Neural cell (in vitro differentiated cells): Measurements from ENCODE around the gene HS6ST1. TPM values are rescaled to one million over a fixed set of nuclear protein-coding genes. Genes with fewer than 3 reads are reported as not detected.

Experiments
- H2AFZ ChIP-seq: fragments of 200-600, 300-800 bp; sonication (generic), shearing (Covaris generic); 2 replicates; pipeline ENCODE4 v1.6.0; 2014; ENCODE audit warnings: low read depth, mild to moderate bottlenecking, antibody characterized with exemption, low read length, moderate library complexity
- H3F3A ChIP-seq: fragments of 200-600 bp; shearing (Covaris generic); 2 replicates; pipeline ENCODE4 v1.6.1; 2016; ENCODE audit warnings: mild to moderate bottlenecking, moderate library complexity, mixed read lengths, antibody characterized with exemption, low read length; ENCODE audit not compliant: insufficient read depth, poor library complexity, severe bottlenecking
- H3K27ac ChIP-seq: fragments of 200-600, 300-800 bp; sonication (generic), shearing (Covaris generic); 2 replicates; pipeline ENCODE4 v1.5.1; 2014; ENCODE audit warnings: mild to moderate bottlenecking, low read length, moderate library complexity
- H3K27me3 ChIP-seq: fragments of 300-800, 200-600 bp; sonication (generic), shearing (Covaris generic); 2 replicates; pipeline ENCODE4 v1.6.0; 2014; ENCODE audit warnings: mild to moderate bottlenecking, low read depth, low read length, moderate library complexity; ENCODE audit not compliant: insufficient read depth
- H3K36me3 ChIP-seq: fragments of 300-800, 200-600 bp; sonication (generic), shearing (Covaris generic); 2 replicates; pipeline ENCODE4 v1.5.1; 2014; ENCODE audit warnings: mild to moderate bottlenecking, antibody characterized with exemption, low read length, moderate library complexity; ENCODE audit not compliant: insufficient read depth
- H3K4me2 ChIP-seq: fragments of 300-800, 200-600 bp; sonication (generic), shearing (Covaris generic); 2 replicates; pipeline ENCODE4 v1.6.0; 2014; ENCODE audit warnings: mild to moderate bottlenecking, low read length
- H3K4me3 ChIP-seq: fragments of 300-800, 200-600 bp; sonication (generic), shearing (Covaris generic); 2 replicates; pipeline ENCODE4 v1.5.1; 2014; ENCODE audit warnings: mild to moderate bottlenecking, low read length, moderate library complexity
- H3K79me2 ChIP-seq: fragments of 200-600 bp; shearing (Covaris generic); replicated peaks from 2 replicates; pipeline ENCODE4 v1.6.0; 2014; ENCODE audit warnings: mild to moderate bottlenecking, low read length, moderate library complexity; ENCODE audit not compliant: insufficient read depth
- H3K9ac ChIP-seq: fragments of 300-800, 200-600 bp; sonication (generic), shearing (Covaris generic); 2 replicates; pipeline ENCODE4 v1.6.1; 2016; ENCODE audit warnings: mild to moderate bottlenecking, low read length, mixed read lengths
- H3K9me2 ChIP-seq: fragments of 200-600 bp; shearing (Covaris generic); 2 replicates; pipeline ENCODE4 v1.6.1; 2016; ENCODE audit warnings: mild to moderate bottlenecking, low read length, mixed read lengths; ENCODE audit not compliant: insufficient read depth
- H3K9me3 ChIP-seq: fragments of 200-600, 300-800 bp; sonication (generic), shearing (Covaris generic); 2 replicates; pipeline ENCODE4 v1.6.1; 2016; ENCODE audit warnings: mild to moderate bottlenecking, mixed run types, low read length, moderate library complexity, mixed read lengths
- H4K20me1 ChIP-seq: fragments of 200-600 bp; shearing (Covaris generic); 2 replicates; pipeline ENCODE4 v1.6.1; 2016; ENCODE audit warnings: mild to moderate bottlenecking, mixed run types; ENCODE audit not compliant: insufficient read depth
- CTCF ChIP-seq: fragments of 450-650 bp; IDR thresholded peaks from 2 replicates; pipeline ENCODE4 v1.5.1; 2014; ENCODE audit warnings: antibody characterized with exemption, mild to moderate bottlenecking, moderate library complexity; ENCODE audit not compliant: poor library complexity, severe bottlenecking
- EP300 ChIP-seq: fragments of 450-650 bp; conservative IDR thresholded peaks from 2 replicates; pipeline ENCODE4 v1.6.1; 2014; ENCODE audit warnings: antibody characterized with exemption, mild to moderate bottlenecking, moderate library complexity; ENCODE audit not compliant: poor library complexity, severe bottlenecking
- EZH2 ChIP-seq: fragments of 200-600, 300-800 bp; shearing (Covaris generic), sonication (generic); IDR thresholded peaks from 2 replicates; pipeline ENCODE4 v1.6.1; 2014; ENCODE audit warnings: antibody characterized with exemption, low read length, borderline replicate concordance, mild to moderate bottlenecking; ENCODE audit not compliant: insufficient read depth, poor library complexity, severe bottlenecking
- MXI1 ChIP-seq: fragments of 450-650 bp; conservative IDR thresholded peaks from 2 replicates; pipeline ENCODE4 v1.6.1; 2014; ENCODE audit warnings: antibody characterized with exemption, mild to moderate bottlenecking; ENCODE audit not compliant: poor library complexity, severe bottlenecking
- POLR2AphosphoS5 ChIP-seq: IDR thresholded peaks from 2 replicates; pipeline ENCODE4 v1.6.1; 2012
- RAD21 ChIP-seq: fragments of 450-650 bp; conservative IDR thresholded peaks from 2 replicates; pipeline ENCODE4 v1.6.1; 2014; ENCODE audit warnings: antibody characterized with exemption, mild to moderate bottlenecking, moderate library complexity
- REST ChIP-seq: IDR thresholded peaks from 2 replicates; pipeline ENCODE4 v1.6.1; 2012; ENCODE audit warnings: borderline replicate concordance
- SMC3 ChIP-seq: fragments of 450-650 bp; conservative IDR thresholded peaks from 2 replicates; pipeline ENCODE4 v1.6.1; 2014; ENCODE audit warnings: antibody characterized with exemption, mild to moderate bottlenecking, moderate library complexity; ENCODE audit not compliant: poor library complexity
- TAF1 ChIP-seq: IDR thresholded peaks from 2 replicates; pipeline ENCODE4 v1.6.1; 2012; ENCODE audit warnings: low read depth
- polyA plus RNA-seq: library from polyadenylated mRNA; depleted of rRNA; stranded (reverse); fragments of >200 nt; gene quantifications from 2 replicates; pipeline ENCODE4 v1.2.3, GENCODE V29; 2014

The HS6ST1 gene
- polyA plus RNA-seq, 1 donor from 2014 or later, result 44.1 TPM

- Histone ChIP-seq H2AFZ (no peak overlapping the region), H4K20me1 (no peaks in the 10 kb centered on the region), H3K9me2 (no peaks in the 10 kb centered on the region), H3F3A (no peaks in the 10 kb centered on the region), H3K79me2 (peaks cover 57% of the 10 kb centered on the region), H3K27ac (no peak overlapping the region), H3K4me3 (no peak overlapping the region), H3K9me3 (no peaks in the 10 kb centered on the region), H3K27me3 (no peaks in the 10 kb centered on the region), H3K4me2 (no peak overlapping the region), H3K9ac (no peak overlapping the region), H3K36me3 (no peaks in the 10 kb centered on the region)
- TF ChIP-seq EZH2 (no peak), EP300 (no peak), POLR2AphosphoS5 (no peak), RAD21 (no peak), MXI1 (no peak), CTCF (no peak), REST (no peak), TAF1 (no peak), SMC3 (no peak)
Measured at GRCh38 chr2:128304330-128304714, 14.3 kb downstream of the HS6ST1 start.

DNA sequence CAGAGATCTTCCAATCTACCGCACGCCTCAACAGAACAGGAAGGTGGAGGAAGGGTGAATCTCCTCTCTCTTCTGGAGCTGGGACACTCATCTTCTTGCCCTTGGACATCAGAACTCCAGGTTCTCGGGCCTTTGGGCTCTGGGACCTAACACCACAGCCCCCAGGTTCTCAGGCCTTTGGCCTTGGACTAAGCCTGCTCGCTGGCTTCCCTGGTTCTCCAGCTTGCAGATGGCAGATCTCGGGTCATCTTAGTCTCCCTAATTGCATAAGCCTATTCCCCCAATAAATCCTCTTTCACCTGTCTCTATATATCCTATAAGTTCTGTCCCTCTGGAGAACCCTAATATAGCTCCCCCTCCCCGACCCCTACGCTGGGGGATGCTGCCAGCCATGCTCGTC lies 14.8 kb downstream of the HS6ST1 start:
- Histone ChIP-seq H2AFZ (no peak overlapping the region), H3K36me3 (no peaks in the 10 kb centered on the region), H3K9me2 (no peaks in the 10 kb centered on the region), H3F3A (no peaks in the 10 kb centered on the region), H3K27ac (no peak overlapping the region), H4K20me1 (no peaks in the 10 kb centered on the region), H3K4me2 (no peak overlapping the region), H3K9ac (no peak overlapping the region), H3K4me3 (no peak overlapping the region), H3K79me2 (peaks cover 55% of the 10 kb centered on the region), H3K9me3 (no peaks in the 10 kb centered on the region), H3K27me3 (no peaks in the 10 kb centered on the region)
- TF ChIP-seq SMC3, result no peak
- no peak for TF ChIP-seq EP300
- no peak for TF ChIP-seq RAD21
- no peak for TF ChIP-seq MXI1
- no peak for TF ChIP-seq TAF1
- no peak for TF ChIP-seq EZH2
- no peak for TF ChIP-seq POLR2AphosphoS5
- no peak for TF ChIP-seq REST
